Neural cell (in vitro differentiated cells): ENCODE measurements around the gene BCL2A1. TPM values are rescaled to one million over a fixed set of nuclear protein-coding genes. Genes with fewer than 3 reads are reported as not detected.

ENCODE experiments used
- H2AFZ ChIP-seq: fragments of 200-600, 300-800 bp; sonication (generic), shearing (Covaris generic); 2 replicates; pipeline ENCODE4 v1.6.0; 2014; ENCODE audit warnings: low read depth, mild to moderate bottlenecking, antibody characterized with exemption, low read length, moderate library complexity
- H3F3A ChIP-seq: fragments of 200-600 bp; shearing (Covaris generic); 2 replicates; pipeline ENCODE4 v1.6.1; 2016; ENCODE audit warnings: mild to moderate bottlenecking, moderate library complexity, mixed read lengths, antibody characterized with exemption, low read length; ENCODE audit not compliant: insufficient read depth, poor library complexity, severe bottlenecking
- H3K27ac ChIP-seq: fragments of 200-600, 300-800 bp; sonication (generic), shearing (Covaris generic); 2 replicates; pipeline ENCODE4 v1.5.1; 2014; ENCODE audit warnings: mild to moderate bottlenecking, low read length, moderate library complexity
- H3K27me3 ChIP-seq: fragments of 300-800, 200-600 bp; sonication (generic), shearing (Covaris generic); 2 replicates; pipeline ENCODE4 v1.6.0; 2014; ENCODE audit warnings: mild to moderate bottlenecking, low read depth, low read length, moderate library complexity; ENCODE audit not compliant: insufficient read depth
- H3K36me3 ChIP-seq: fragments of 300-800, 200-600 bp; sonication (generic), shearing (Covaris generic); 2 replicates; pipeline ENCODE4 v1.5.1; 2014; ENCODE audit warnings: mild to moderate bottlenecking, antibody characterized with exemption, low read length, moderate library complexity; ENCODE audit not compliant: insufficient read depth
- H3K4me2 ChIP-seq: fragments of 300-800, 200-600 bp; sonication (generic), shearing (Covaris generic); 2 replicates; pipeline ENCODE4 v1.6.0; 2014; ENCODE audit warnings: mild to moderate bottlenecking, low read length
- H3K4me3 ChIP-seq: fragments of 300-800, 200-600 bp; sonication (generic), shearing (Covaris generic); 2 replicates; pipeline ENCODE4 v1.5.1; 2014; ENCODE audit warnings: mild to moderate bottlenecking, low read length, moderate library complexity
- H3K79me2 ChIP-seq: fragments of 200-600 bp; shearing (Covaris generic); replicated peaks from 2 replicates; pipeline ENCODE4 v1.6.0; 2014; ENCODE audit warnings: mild to moderate bottlenecking, low read length, moderate library complexity; ENCODE audit not compliant: insufficient read depth
- H3K9ac ChIP-seq: fragments of 300-800, 200-600 bp; sonication (generic), shearing (Covaris generic); 2 replicates; pipeline ENCODE4 v1.6.1; 2016; ENCODE audit warnings: mild to moderate bottlenecking, low read length, mixed read lengths
- H3K9me2 ChIP-seq: fragments of 200-600 bp; shearing (Covaris generic); 2 replicates; pipeline ENCODE4 v1.6.1; 2016; ENCODE audit warnings: mild to moderate bottlenecking, low read length, mixed read lengths; ENCODE audit not compliant: insufficient read depth
- H3K9me3 ChIP-seq: fragments of 200-600, 300-800 bp; sonication (generic), shearing (Covaris generic); 2 replicates; pipeline ENCODE4 v1.6.1; 2016; ENCODE audit warnings: mild to moderate bottlenecking, mixed run types, low read length, moderate library complexity, mixed read lengths
- H4K20me1 ChIP-seq: fragments of 200-600 bp; shearing (Covaris generic); 2 replicates; pipeline ENCODE4 v1.6.1; 2016; ENCODE audit warnings: mild to moderate bottlenecking, mixed run types; ENCODE audit not compliant: insufficient read depth
- CTCF ChIP-seq: fragments of 450-650 bp; IDR thresholded peaks from 2 replicates; pipeline ENCODE4 v1.5.1; 2014; ENCODE audit warnings: antibody characterized with exemption, mild to moderate bottlenecking, moderate library complexity; ENCODE audit not compliant: poor library complexity, severe bottlenecking
- EP300 ChIP-seq: fragments of 450-650 bp; conservative IDR thresholded peaks from 2 replicates; pipeline ENCODE4 v1.6.1; 2014; ENCODE audit warnings: antibody characterized with exemption, mild to moderate bottlenecking, moderate library complexity; ENCODE audit not compliant: poor library complexity, severe bottlenecking
- EZH2 ChIP-seq: fragments of 200-600, 300-800 bp; shearing (Covaris generic), sonication (generic); IDR thresholded peaks from 2 replicates; pipeline ENCODE4 v1.6.1; 2014; ENCODE audit warnings: antibody characterized with exemption, low read length, borderline replicate concordance, mild to moderate bottlenecking; ENCODE audit not compliant: insufficient read depth, poor library complexity, severe bottlenecking
- MXI1 ChIP-seq: fragments of 450-650 bp; conservative IDR thresholded peaks from 2 replicates; pipeline ENCODE4 v1.6.1; 2014; ENCODE audit warnings: antibody characterized with exemption, mild to moderate bottlenecking; ENCODE audit not compliant: poor library complexity, severe bottlenecking
- POLR2AphosphoS5 ChIP-seq: IDR thresholded peaks from 2 replicates; pipeline ENCODE4 v1.6.1; 2012
- RAD21 ChIP-seq: fragments of 450-650 bp; conservative IDR thresholded peaks from 2 replicates; pipeline ENCODE4 v1.6.1; 2014; ENCODE audit warnings: antibody characterized with exemption, mild to moderate bottlenecking, moderate library complexity
- SMC3 ChIP-seq: fragments of 450-650 bp; conservative IDR thresholded peaks from 2 replicates; pipeline ENCODE4 v1.6.1; 2014; ENCODE audit warnings: antibody characterized with exemption, mild to moderate bottlenecking, moderate library complexity; ENCODE audit not compliant: poor library complexity
- TAF1 ChIP-seq: IDR thresholded peaks from 2 replicates; pipeline ENCODE4 v1.6.1; 2012; ENCODE audit warnings: low read depth
- polyA plus RNA-seq: library from polyadenylated mRNA; depleted of rRNA; stranded (reverse); fragments of >200 nt; gene quantifications from 2 replicates; pipeline ENCODE4 v1.2.3, GENCODE V29; 2014
- TF ChIP-seq, protein P1 (sequence below): IDR thresholded peaks from 2 replicates; pipeline ENCODE4 v1.6.1; 2012; ENCODE audit warnings: borderline replicate concordance

BCL2A1 gene
- polyA plus RNA-seq, 1 donor from 2014 or later = not detected

DNA sequence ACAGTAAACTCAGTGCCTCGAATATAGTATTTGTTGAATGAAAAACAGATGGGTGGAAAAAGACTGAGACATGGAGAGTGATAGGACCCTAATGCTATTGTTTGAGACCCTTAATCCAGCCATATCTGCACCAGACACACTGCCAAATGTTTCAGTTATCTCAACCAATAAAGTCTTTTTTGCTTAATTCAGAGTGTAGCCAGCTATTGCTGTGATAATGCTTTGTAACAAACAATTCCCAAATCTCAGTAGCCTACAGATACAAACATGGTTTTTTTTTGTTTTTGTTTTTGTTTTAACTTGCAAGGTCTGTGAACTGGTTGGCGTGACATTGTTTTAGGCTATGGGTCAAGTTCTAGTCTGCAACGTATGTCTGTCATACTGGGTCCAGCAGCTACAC, 17.0 kb upstream of the BCL2A1 start:
- TF ChIP-seq MXI1 = no peak
- no peak for TF ChIP-seq EZH2
- no peak for TF ChIP-seq EP300
- no peak for TF ChIP-seq RAD21
- no peak for TF ChIP-seq SMC3
- no peak for TF ChIP-seq POLR2AphosphoS5
- TF ChIP-seq CTCF = no peak
- TF ChIP-seq, protein P1, sequence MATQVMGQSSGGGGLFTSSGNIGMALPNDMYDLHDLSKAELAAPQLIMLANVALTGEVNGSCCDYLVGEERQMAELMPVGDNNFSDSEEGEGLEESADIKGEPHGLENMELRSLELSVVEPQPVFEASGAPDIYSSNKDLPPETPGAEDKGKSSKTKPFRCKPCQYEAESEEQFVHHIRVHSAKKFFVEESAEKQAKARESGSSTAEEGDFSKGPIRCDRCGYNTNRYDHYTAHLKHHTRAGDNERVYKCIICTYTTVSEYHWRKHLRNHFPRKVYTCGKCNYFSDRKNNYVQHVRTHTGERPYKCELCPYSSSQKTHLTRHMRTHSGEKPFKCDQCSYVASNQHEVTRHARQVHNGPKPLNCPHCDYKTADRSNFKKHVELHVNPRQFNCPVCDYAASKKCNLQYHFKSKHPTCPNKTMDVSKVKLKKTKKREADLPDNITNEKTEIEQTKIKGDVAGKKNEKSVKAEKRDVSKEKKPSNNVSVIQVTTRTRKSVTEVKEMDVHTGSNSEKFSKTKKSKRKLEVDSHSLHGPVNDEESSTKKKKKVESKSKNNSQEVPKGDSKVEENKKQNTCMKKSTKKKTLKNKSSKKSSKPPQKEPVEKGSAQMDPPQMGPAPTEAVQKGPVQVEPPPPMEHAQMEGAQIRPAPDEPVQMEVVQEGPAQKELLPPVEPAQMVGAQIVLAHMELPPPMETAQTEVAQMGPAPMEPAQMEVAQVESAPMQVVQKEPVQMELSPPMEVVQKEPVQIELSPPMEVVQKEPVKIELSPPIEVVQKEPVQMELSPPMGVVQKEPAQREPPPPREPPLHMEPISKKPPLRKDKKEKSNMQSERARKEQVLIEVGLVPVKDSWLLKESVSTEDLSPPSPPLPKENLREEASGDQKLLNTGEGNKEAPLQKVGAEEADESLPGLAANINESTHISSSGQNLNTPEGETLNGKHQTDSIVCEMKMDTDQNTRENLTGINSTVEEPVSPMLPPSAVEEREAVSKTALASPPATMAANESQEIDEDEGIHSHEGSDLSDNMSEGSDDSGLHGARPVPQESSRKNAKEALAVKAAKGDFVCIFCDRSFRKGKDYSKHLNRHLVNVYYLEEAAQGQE = no peak
- no peak for TF ChIP-seq TAF1
- H3K27ac ChIP-seq = no peak overlapping the region
- no peak overlapping the region for H2AFZ ChIP-seq
- no peaks in the 10 kb centered on the region for H3K27me3 ChIP-seq
- H3K79me2 ChIP-seq = no peaks in the 10 kb centered on the region
- H3K9me3 ChIP-seq = no peaks in the 10 kb centered on the region
- no peaks in the 10 kb centered on the region for H4K20me1 ChIP-seq
- H3K36me3 ChIP-seq = no peaks in the 10 kb centered on the region
- no peaks in the 10 kb centered on the region for H3K9me2 ChIP-seq
- no peaks in the 10 kb centered on the region for H3F3A ChIP-seq
- no peak overlapping the region for H3K9ac ChIP-seq
- no peak overlapping the region for H3K4me2 ChIP-seq
- no peak overlapping the region for H3K4me3 ChIP-seq

DNA sequence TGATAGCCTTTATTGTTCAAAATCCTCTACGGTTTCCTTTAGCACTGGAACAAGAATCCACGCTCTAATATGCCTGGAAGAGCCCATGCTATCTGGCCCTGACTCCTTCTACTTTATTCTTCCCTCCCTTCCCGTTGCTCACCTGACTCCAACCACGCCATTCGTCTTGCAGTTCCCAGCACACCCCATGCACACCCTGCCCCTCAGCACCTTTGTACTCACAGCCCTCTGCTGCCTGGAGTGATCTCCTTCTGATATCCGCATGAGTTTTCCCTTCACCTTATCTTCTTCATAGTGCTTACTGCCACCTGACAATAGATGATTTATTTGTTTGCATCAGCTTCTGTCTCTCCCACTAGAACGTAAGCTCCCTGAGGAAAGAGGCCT, 16.6 kb upstream of the BCL2A1 start:
- no peaks in the 10 kb centered on the region for H3K9me2 ChIP-seq
- H3K9me3 ChIP-seq = no peaks in the 10 kb centered on the region
- H3K36me3 ChIP-seq = no peaks in the 10 kb centered on the region
- H3K9ac ChIP-seq = no peak overlapping the region
- H3F3A ChIP-seq = no peaks in the 10 kb centered on the region
- H3K4me2 ChIP-seq = no peak overlapping the region
- no peak overlapping the region for H3K27ac ChIP-seq
- no peaks in the 10 kb centered on the region for H3K79me2 ChIP-seq
- no peaks in the 10 kb centered on the region for H4K20me1 ChIP-seq
- H3K4me3 ChIP-seq = no peak overlapping the region
- TF ChIP-seq, protein P1 = no peak
- TF ChIP-seq POLR2AphosphoS5 (no peak), SMC3 (no peak), EP300 (no peak), CTCF (no peak), MXI1 (no peak), TAF1 (no peak), EZH2 (no peak), RAD21 (no peak)
- no peaks in the 10 kb centered on the region for H3K27me3 ChIP-seq
- no peak overlapping the region for H2AFZ ChIP-seq
